Upper lobe of left lung (tissue), 6 donors: ENCODE measurements around the gene FIZ1. TPM values are rescaled to one million over a fixed set of nuclear protein-coding genes. Genes with fewer than 3 reads are reported as not detected.

Experiments
- ATAC-seq, 2 donors: fragments of 200-7000 bp; cut with Tn5 transposase; one replicate each; pipeline ENCODE4 v1.9.1; 2022; ENCODE audit warnings: mild to moderate bottlenecking in 2 of 2, moderate library complexity in 2 of 2; ENCODE audit not compliant: low FRiP score in 2 of 2
- DNase-seq, 2 donors: peaks; one replicate each; pipeline ENCODE4 v3.0.0-alpha.2; 2019 to 2020
- H3K27ac ChIP-seq, 4 donors: fragments of 200-600 bp; sonication (generic); one replicate each; pipeline ENCODE4 v1.5.1; 2016 to 2019
- H3K27me3 ChIP-seq, 4 donors: fragments of 200-600 bp; sonication (generic); one replicate each; pipeline ENCODE4 v1.5.1; 2017 to 2019
- H3K36me3 ChIP-seq, 4 donors: fragments of 200-600 bp; sonication (generic); one replicate each; pipeline ENCODE4 v1.5.1; 2016 to 2019
- H3K4me1 ChIP-seq, 4 donors: fragments of 200-600 bp; sonication (generic); one replicate each; pipeline ENCODE4 v1.5.1; 2018 to 2019
- H3K4me3 ChIP-seq, 4 donors: fragments of 200-600 bp; sonication (generic); one replicate each; pipeline ENCODE4 v1.5.1; 2017 to 2019; ENCODE audit warnings: mild to moderate bottlenecking in 2 of 4, moderate library complexity in 1 of 4
- H3K9me3 ChIP-seq, 4 donors: fragments of 200-600 bp; sonication (generic); one replicate each; pipeline ENCODE4 v1.5.1; 2018 to 2019
- EP300 ChIP-seq, 4 donors: sonication (generic); formaldehyde crosslinking; IDR thresholded peaks; one replicate each; pipeline ENCODE4 v1.5.1; 2017; ENCODE audit warnings: antibody characterized with exemption in 4 of 4, control low read depth in 2 of 4
- POLR2A ChIP-seq, 4 donors: fragments of 450-650 bp; IDR thresholded peaks; one replicate each; pipeline ENCODE4 v1.5.1; 2016 to 2017; ENCODE audit warnings: antibody characterized with exemption in 4 of 4, mild to moderate bottlenecking in 2 of 4
- POLR2AphosphoS5 ChIP-seq, 2 donors: sonication (generic); formaldehyde crosslinking; IDR thresholded peaks; one replicate each; pipeline ENCODE4 v1.5.1; 2017; ENCODE audit warnings: antibody characterized with exemption in 2 of 2
- WGBS, 2 donors: methylation state at CpG; one replicate each; pipeline ENCODE4 v1.1.5; 2017 to 2018; 5-methylcytosine and 5-hydroxymethylcytosine counted together
- total RNA-seq, 6 donors: library from RNA; depleted of rRNA in 4 of 6; stranded (reverse); fragments of >200 nt in 4 of 6; gene quantifications; one replicate each; pipeline versions ENCODE4 v1.1.0 to v1.2.1, GENCODE V29; 2016 to 2021
- TF ChIP-seq, protein P1 (sequence below), 6 experiments: fragments of 450-650 bp in 4 of 6; fragments of 200-600 bp in 2 of 6; sonication (generic) in 2 of 6; IDR thresholded peaks; one replicate each; pipeline ENCODE4 v1.5.1; 2016 to 2019; ENCODE audit warnings: antibody characterized with exemption in 6 of 6
- donor health status: DM: no; HTN: no; CAD: no; lungs with moderate emphysema.
- donor health status: DM: no; HTN: yes; CAD: no; lungs with severe emphysema.

The FIZ1 gene
- total RNA-seq, 6 donors from 2014 or later = 11.1 to 21.6 (median 16.3) TPM

DNA sequence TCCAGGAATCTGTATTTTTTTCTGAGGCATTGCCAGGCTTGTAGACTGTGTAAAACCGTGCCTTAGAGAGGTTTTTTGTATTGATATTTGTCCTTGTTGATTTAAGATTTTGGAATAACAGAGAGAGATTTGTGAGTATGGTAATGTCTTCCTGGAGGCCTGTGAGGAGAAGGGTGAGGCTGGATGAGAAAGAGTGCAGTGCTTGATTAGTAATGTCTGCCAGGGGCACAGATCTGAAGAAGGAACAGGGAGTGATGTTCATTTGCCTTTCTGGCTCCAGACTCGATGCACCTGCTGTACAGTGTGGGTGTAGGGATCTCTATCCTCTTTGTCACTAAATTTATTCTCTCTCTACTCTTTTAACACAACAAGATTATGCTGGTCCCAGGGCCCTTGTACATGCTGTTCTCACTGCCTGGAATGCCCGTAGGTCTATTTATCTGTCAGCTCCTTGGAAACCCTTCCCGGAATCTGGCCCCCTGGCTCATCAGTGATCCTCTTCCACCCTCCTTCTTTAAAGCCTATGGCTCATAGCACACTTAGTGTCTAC, 4.2 kb downstream of the FIZ1 start:
- Histone ChIP-seq H3K4me1 (peaks cover 5 to 8% (median 6%) of the 10 kb centered on the region in 4 donors), H3K27me3 (no peaks in the 10 kb centered on the region), H3K27ac (no peak overlapping the region), H3K36me3 (peaks cover 3 to 46% (median 29%) of the 10 kb centered on the region in 4 donors), H3K9me3 (no peaks in the 10 kb centered on the region), H3K4me3 (no peak overlapping the region)
- TF ChIP-seq POLR2A (IDR thresholded peaks at IDR 0.05) (no peak), EP300 (IDR thresholded peaks at IDR 0.05) (no peak), POLR2AphosphoS5 (IDR thresholded peaks at IDR 0.05) (no peak)
- TF ChIP-seq, protein P1, sequence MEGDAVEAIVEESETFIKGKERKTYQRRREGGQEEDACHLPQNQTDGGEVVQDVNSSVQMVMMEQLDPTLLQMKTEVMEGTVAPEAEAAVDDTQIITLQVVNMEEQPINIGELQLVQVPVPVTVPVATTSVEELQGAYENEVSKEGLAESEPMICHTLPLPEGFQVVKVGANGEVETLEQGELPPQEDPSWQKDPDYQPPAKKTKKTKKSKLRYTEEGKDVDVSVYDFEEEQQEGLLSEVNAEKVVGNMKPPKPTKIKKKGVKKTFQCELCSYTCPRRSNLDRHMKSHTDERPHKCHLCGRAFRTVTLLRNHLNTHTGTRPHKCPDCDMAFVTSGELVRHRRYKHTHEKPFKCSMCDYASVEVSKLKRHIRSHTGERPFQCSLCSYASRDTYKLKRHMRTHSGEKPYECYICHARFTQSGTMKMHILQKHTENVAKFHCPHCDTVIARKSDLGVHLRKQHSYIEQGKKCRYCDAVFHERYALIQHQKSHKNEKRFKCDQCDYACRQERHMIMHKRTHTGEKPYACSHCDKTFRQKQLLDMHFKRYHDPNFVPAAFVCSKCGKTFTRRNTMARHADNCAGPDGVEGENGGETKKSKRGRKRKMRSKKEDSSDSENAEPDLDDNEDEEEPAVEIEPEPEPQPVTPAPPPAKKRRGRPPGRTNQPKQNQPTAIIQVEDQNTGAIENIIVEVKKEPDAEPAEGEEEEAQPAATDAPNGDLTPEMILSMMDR (IDR thresholded peaks at IDR 0.05) = no peak
- DNase-seq (no peak), ATAC-seq (no peak)
- 84 to 87% methylated on average over 3 to 4 of the region's 4 CpGs for WGBS, 2 donors

DNA sequence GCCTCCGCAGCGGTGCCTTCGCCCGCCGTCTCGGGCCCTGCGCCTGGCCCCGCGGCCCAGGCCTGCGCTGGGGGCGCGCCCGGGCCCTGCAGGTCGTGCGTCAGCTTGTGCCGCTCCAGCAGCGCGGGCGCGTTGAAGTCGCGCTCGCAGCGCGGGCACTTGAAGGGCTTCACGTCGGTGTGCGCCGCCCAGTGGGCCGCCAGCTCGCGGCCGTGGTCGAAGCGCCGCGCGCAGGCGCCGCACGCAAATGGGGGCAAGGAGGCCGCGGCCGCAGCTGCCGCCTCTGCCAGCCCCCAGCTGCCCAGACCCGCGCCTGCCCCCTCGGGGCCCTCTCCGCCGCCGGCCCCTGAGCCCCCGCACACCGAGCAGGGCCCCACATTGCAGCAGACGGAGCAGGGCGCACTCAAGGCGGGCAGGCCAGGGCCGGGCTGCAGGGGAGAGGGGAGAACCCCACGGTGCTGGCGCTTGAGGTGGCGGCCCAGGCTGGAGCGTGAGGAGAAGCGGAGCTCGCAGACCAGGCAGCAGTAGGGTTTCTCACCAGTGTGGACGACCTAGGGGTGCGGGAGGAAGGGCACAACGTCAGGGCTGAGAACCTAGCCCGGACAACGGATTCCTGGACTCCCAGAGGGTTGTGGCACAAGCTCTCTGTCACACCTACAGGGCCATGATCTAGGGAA, 6.1 kb downstream of the FIZ1 start:
- Histone ChIP-seq H3K9me3 (no peaks in the 10 kb centered on the region), H3K27me3 (no peaks in the 10 kb centered on the region), H3K4me1 (peaks cover under 1 to 3% (median under 1%) of the 10 kb centered on the region in 4 donors), H3K36me3 (peaks cover 3 to 46% (median 29%) of the 10 kb centered on the region in 4 donors), H3K27ac (no peak overlapping the region), H3K4me3 (no peak overlapping the region)
- peak in 1 of 2 donors; percentile 80 for DNase-seq
- TF ChIP-seq POLR2A (IDR thresholded peaks at IDR 0.05) = no peak
- TF ChIP-seq EP300 (IDR thresholded peaks at IDR 0.05) = no peak
- TF ChIP-seq POLR2AphosphoS5 (IDR thresholded peaks at IDR 0.05) = no peak
- TF ChIP-seq, protein P1 (IDR thresholded peaks at IDR 0.05) = no peak
- ATAC-seq = no peak
- 91 to 92% methylated on average over 47 to 67 of the region's 68 CpGs for WGBS, 2 donors

DNA sequence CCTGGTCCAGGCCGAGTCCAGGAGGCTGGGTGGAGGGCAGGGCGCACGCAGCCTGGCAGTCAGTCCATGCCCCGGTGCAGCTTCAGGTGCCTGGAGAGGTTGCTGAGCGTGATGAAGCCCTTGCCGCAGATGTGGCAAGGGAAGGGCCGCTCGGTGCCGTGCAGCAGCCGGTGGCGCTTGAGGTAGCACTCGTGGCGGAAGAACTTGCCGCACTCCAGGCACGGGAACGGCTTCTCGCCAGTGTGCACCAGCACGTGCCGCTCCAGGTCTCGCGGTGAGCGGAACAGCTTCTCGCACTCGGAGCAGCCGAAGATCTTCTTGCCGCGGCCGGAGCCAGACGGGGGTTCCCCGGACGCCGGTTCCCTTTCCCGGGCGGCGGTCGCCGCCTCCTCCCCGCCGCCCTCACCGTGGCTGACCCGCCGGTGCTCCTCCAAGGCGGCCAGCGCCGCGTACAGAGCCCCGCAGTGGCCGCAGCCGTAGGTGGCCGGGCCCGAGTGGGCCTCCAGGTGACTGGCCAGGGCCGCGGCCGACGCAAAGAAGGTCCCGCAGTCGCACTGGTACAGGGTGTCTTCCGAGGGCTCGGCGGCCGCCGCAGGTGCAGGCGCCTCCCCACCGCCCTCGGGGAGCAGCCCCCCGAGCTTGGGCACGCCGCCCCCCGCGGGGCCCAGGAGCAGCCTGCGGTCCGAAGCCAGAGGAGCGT, 6.8 kb downstream of the FIZ1 start:
- DNase-seq (peak in 1 of 2 donors; percentile 83), ATAC-seq (no peak)
- H3K4me1 ChIP-seq = peaks cover 3 to 5% (median 5%) of the 10 kb centered on the region in 4 donors
- no peaks in the 10 kb centered on the region for H3K9me3 ChIP-seq
- H3K27me3 ChIP-seq = no peaks in the 10 kb centered on the region
- TF ChIP-seq EP300 (IDR thresholded peaks at IDR 0.05) = no peak
- TF ChIP-seq, protein P1 (IDR thresholded peaks at IDR 0.05) = no peak
- no peak for TF ChIP-seq POLR2A (IDR thresholded peaks at IDR 0.05)
- TF ChIP-seq POLR2AphosphoS5 (IDR thresholded peaks at IDR 0.05) = no peak
- no peak overlapping the region for H3K27ac ChIP-seq
- H3K4me3 ChIP-seq = no peak overlapping the region
- WGBS, 2 donors = 89 to 97% methylated on average over 26 to 41 of the region's 73 CpGs
- peaks cover 3 to 46% (median 29%) of the 10 kb centered on the region in 4 donors for H3K36me3 ChIP-seq

DNA sequence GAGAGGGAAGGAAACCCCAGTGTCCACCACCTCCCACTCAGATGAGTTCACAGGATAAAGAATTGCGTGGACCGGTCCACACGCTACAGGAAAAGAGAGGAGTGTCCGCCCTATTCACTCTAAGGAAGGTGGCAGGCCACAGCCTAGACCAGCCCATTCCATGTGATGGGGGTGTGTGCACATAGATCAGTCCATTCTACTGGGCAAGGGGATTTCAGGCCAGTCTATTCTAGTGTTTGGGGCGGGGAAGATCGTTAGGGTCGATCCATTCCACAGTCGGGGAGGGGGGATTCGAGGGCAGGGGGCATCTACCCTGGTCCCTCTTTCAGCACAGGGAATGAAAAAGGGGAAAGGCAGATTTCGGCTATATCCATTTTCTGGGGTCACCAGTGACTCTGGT, 7.8 kb downstream of the FIZ1 start:
- DNase-seq = no peak
- H3K27ac ChIP-seq = no peak overlapping the region
- peaks cover 11 to 15% (median 14%) of the 10 kb centered on the region in 4 donors for H3K4me1 ChIP-seq
- H3K9me3 ChIP-seq = no peaks in the 10 kb centered on the region
- no peak for ATAC-seq
- WGBS, 2 donors = 83 to 87% methylated on average over 10 of the region's 10 CpGs
- no peaks in the 10 kb centered on the region for H3K27me3 ChIP-seq
- no peak overlapping the region for H3K4me3 ChIP-seq
- H3K36me3 ChIP-seq = peaks cover 3 to 37% (median 27%) of the 10 kb centered on the region in 4 donors
- TF ChIP-seq POLR2A (IDR thresholded peaks at IDR 0.05) = no peak
- TF ChIP-seq POLR2AphosphoS5 (IDR thresholded peaks at IDR 0.05) = no peak
- TF ChIP-seq, protein P1 (IDR thresholded peaks at IDR 0.05) = no peak
- TF ChIP-seq EP300 (IDR thresholded peaks at IDR 0.05) = no peak
